HG03103 (cell line): Measurements from ENCODE around the gene SLC22A13.
"Not testable (repeated sequence)": the region's sequence is repeated elsewhere in the genome, so short reads cannot be mapped to it uniquely, and the experiment has no call there.

ENCODE experiments used
- ATAC-seq: cut with Tn5 transposase; IDR thresholded peaks from one replicate; pipeline ENCODE4 v1.9.1; 2021; ENCODE audit warnings: low read depth; ENCODE audit not compliant: unreplicated experiment

Gene SLC22A13

GRCh38 chr3:38265604-38266307 lies at the start of gene SLC22A13:
SLC22A13 (plus strand) TSS chr3:38265812; CDS start chr3:38265861, 49 bp downstream.
- ATAC-seq, result no peak

GRCh38 chr3:38219609-38220197 lies 45.9 kb upstream of the SLC22A13 start:
- no peak for ATAC-seq

GRCh38 chr3:38221005-38221404 lies 44.6 kb upstream of the SLC22A13 start:
- ATAC-seq, result no peak

GRCh38 chr3:38222032-38222634 lies 43.5 kb upstream of the SLC22A13 start:
- no peak for ATAC-seq

- no peak for ATAC-seq
Observed at GRCh38 chr3:38224357-38224756, 41.3 kb upstream of the SLC22A13 start.

- ATAC-seq, result no peak
Observed at GRCh38 chr3:38226273-38226672, 39.3 kb upstream of the SLC22A13 start.

GRCh38 chr3:38227989-38228388 lies 37.6 kb upstream of the SLC22A13 start:
- ATAC-seq, result no peak

- no peak for ATAC-seq
Observed at GRCh38 chr3:38229036-38229435, 36.6 kb upstream of the SLC22A13 start.

- ATAC-seq, result no peak
Observed at GRCh38 chr3:38232701-38233100, 32.9 kb upstream of the SLC22A13 start.

GRCh38 chr3:38235466-38235865 lies 30.1 kb upstream of the SLC22A13 start:
- no peak for ATAC-seq

- ATAC-seq, result no peak
Observed at GRCh38 chr3:38238416-38239008, 27.1 kb upstream of the SLC22A13 start.

GRCh38 chr3:38242812-38243211 lies 22.8 kb upstream of the SLC22A13 start:
- ATAC-seq, result not testable (repeated sequence)

- no peak for ATAC-seq
Observed at GRCh38 chr3:38245930-38246329, 19.7 kb upstream of the SLC22A13 start.

- no peak for ATAC-seq
Observed at GRCh38 chr3:38247366-38248035, 18.1 kb upstream of the SLC22A13 start.

GRCh38 chr3:38250198-38250597 lies 15.4 kb upstream of the SLC22A13 start:
- no peak for ATAC-seq

- ATAC-seq, result no peak
Observed at GRCh38 chr3:38251197-38251596, 14.4 kb upstream of the SLC22A13 start.

GRCh38 chr3:38253704-38254103 lies 11.9 kb upstream of the SLC22A13 start:
- no peak for ATAC-seq

GRCh38 chr3:38254872-38255271 lies 10.7 kb upstream of the SLC22A13 start:
- ATAC-seq, result no peak

- no peak for ATAC-seq
Observed at GRCh38 chr3:38255627-38256026, 10.0 kb upstream of the SLC22A13 start.

GRCh38 chr3:38257583-38257982 lies 8.0 kb upstream of the SLC22A13 start:
- ATAC-seq, result no peak

GRCh38 chr3:38260474-38260873 lies 5.1 kb upstream of the SLC22A13 start:
- no peak for ATAC-seq
